ENCODE measurements around the gene EVI5. TPM values are rescaled to one million over a fixed set of nuclear protein-coding genes. Genes with fewer than 3 reads are reported as not detected.

Gene EVI5
- total and polyA plus RNA-seq, 7 donors, result 4.5 to 53.5 (median 39.9) TPM

- Histone ChIP-seq H3K4me3 (no peak overlapping the region), H3K4me1 (no peaks in the 10 kb centered on the region), H3K36me3 (peaks cover 0 to 4% (median 0%) of the 10 kb centered on the region in 4 donors), H3K27ac (no peak overlapping the region), H3K9me3 (no peaks in the 10 kb centered on the region), H3K27me3 (no peaks in the 10 kb centered on the region)
- TF ChIP-seq POLR2A (IDR thresholded peaks at IDR 0.05), result no peak
- no peak for TF ChIP-seq EP300 (IDR thresholded peaks at IDR 0.05)
- TF ChIP-seq CTCF (IDR thresholded peaks at IDR 0.05), result no peak
- no peak for TF ChIP-seq POLR2AphosphoS5 (IDR thresholded peaks at IDR 0.05)
- DNase-seq, result no peak
- intact Hi-C loops (cut with DNase I), result no loop called here
- WGBS, 2 donors, result 63 to 87% methylated on average over 7 of the region's 7 CpGs
These were observed 200.8 kb downstream of the EVI5 start for GRCh38 chr1:92583821-92584760.

GRCh38 chr1:92577261-92577895 lies 207.5 kb downstream of the EVI5 start:
- TF ChIP-seq POLR2AphosphoS5 (IDR thresholded peaks at IDR 0.05) (no peak), EP300 (IDR thresholded peaks at IDR 0.05) (no peak), POLR2A (IDR thresholded peaks at IDR 0.05) (no peak), CTCF (IDR thresholded peaks at IDR 0.05) (no peak)
- no peak for DNase-seq
- intact Hi-C loops (cut with DNase I), result no loop called here

GRCh38 chr1:92575123-92575522 lies 209.8 kb downstream of the EVI5 start:
- 88 to 93% methylated on average over 3 of the region's 3 CpGs for WGBS, 2 donors
- no peak overlapping the region for H3K4me3 ChIP-seq
- intact Hi-C loops (cut with DNase I), result no loop called here
- H3K36me3 ChIP-seq, result no peaks in the 10 kb centered on the region
- H3K27me3 ChIP-seq, result no peaks in the 10 kb centered on the region
- TF ChIP-seq POLR2AphosphoS5 (IDR thresholded peaks at IDR 0.05) (no peak), POLR2A (IDR thresholded peaks at IDR 0.05) (no peak), CTCF (IDR thresholded peaks at IDR 0.05) (no peak), EP300 (IDR thresholded peaks at IDR 0.05) (no peak)
- H3K4me1 ChIP-seq, result no peaks in the 10 kb centered on the region
- no peak for DNase-seq
- H3K9me3 ChIP-seq, result no peaks in the 10 kb centered on the region
- no peak overlapping the region for H3K27ac ChIP-seq

More at GRCh38 chr1:92577261-92577895, 207.5 kb downstream of the EVI5 start:
- Histone ChIP-seq H3K9me3 (no peaks in the 10 kb centered on the region), H3K27ac (no peak overlapping the region), H3K36me3 (no peaks in the 10 kb centered on the region), H3K27me3 (no peaks in the 10 kb centered on the region), H3K4me3 (no peak overlapping the region), H3K4me1 (no peaks in the 10 kb centered on the region)
- WGBS, 2 donors, result 88 to 91% methylated on average over 5 of the region's 5 CpGs

GRCh38 chr1:92572520-92572919 lies 212.4 kb downstream of the EVI5 start:
- 48% methylated on average over 2 of the region's 2 CpGs for WGBS, 2 donors
- TF ChIP-seq CTCF (IDR thresholded peaks at IDR 0.05) (no peak), POLR2AphosphoS5 (IDR thresholded peaks at IDR 0.05) (no peak), POLR2A (IDR thresholded peaks at IDR 0.05) (no peak), EP300 (IDR thresholded peaks at IDR 0.05) (no peak)
- no peak overlapping the region for H3K27ac ChIP-seq
- no peaks in the 10 kb centered on the region for H3K4me1 ChIP-seq
- no peaks in the 10 kb centered on the region for H3K36me3 ChIP-seq
- no peaks in the 10 kb centered on the region for H3K27me3 ChIP-seq
- DNase-seq, result no peak
- H3K9me3 ChIP-seq, result no peaks in the 10 kb centered on the region
- intact Hi-C loops (cut with DNase I), result no loop called here
- no peak overlapping the region for H3K4me3 ChIP-seq

Data from sigmoid colon (tissue), 7 donors.